Keratinocyte (primary cell): ENCODE measurements around the gene FREM2. TPM values are rescaled to one million over a fixed set of nuclear protein-coding genes. Genes with fewer than 3 reads are reported as not detected.

Source experiments
- DNase-seq: peaks from one replicate; pipeline ENCODE4 v3.0.0-alpha.2; 2011; ENCODE audit warnings: low read depth, missing footprints, low spot score
- FAIRE-seq: peaks from 2 replicates; lab custom pipeline; 2011; peaks lifted over from hg19 to GRCh38; lab: Jason Lieb, UNC
- H2AFZ ChIP-seq: 2 replicates; pipeline ENCODE4 v1.6.0; 2012; ENCODE audit warnings: low read length, control low read depth, inconsistent platforms; ENCODE audit not compliant: control insufficient read depth
- H3K27ac ChIP-seq: 2 replicates; pipeline ENCODE4 v1.5.1; 2011; ENCODE audit warnings: low read length; ENCODE audit not compliant: control insufficient read depth, insufficient read depth
- H3K27me3 ChIP-seq: 3 replicates; pipeline ENCODE4 v1.6.0; 2011; ENCODE audit warnings: low read length; ENCODE audit not compliant: control insufficient read depth, insufficient read depth; ENCODE audit errors: extremely low read depth
- H3K36me3 ChIP-seq, 2 experiments: 2 replicates in 1 of 2; 3 replicates in 1 of 2; pipeline ENCODE4 v1.5.1; 2011; ENCODE audit warnings: low read length in 2 of 2, mild to moderate bottlenecking in 1 of 2; ENCODE audit not compliant: control insufficient read depth in 2 of 2, insufficient read depth in 2 of 2; ENCODE audit errors: extremely low read depth in 1 of 2
- H3K4me1 ChIP-seq: 3 replicates; pipeline ENCODE4 v1.5.1; 2011; ENCODE audit warnings: low read length; ENCODE audit not compliant: control insufficient read depth, insufficient read depth; ENCODE audit errors: extremely low read depth
- H3K4me2 ChIP-seq: 3 replicates; pipeline ENCODE4 v1.6.0; 2011; ENCODE audit warnings: low read depth, low read length; ENCODE audit not compliant: control insufficient read depth, insufficient read depth; ENCODE audit errors: extremely low read depth
- H3K4me3 ChIP-seq, 3 experiments: fragments of 200-600 bp in 1 of 3; sonication (generic) in 1 of 3; 2 replicates in 2 of 3; 3 replicates in 1 of 3; pipeline ENCODE4 v1.5.1; 2011 to 2016; ENCODE audit warnings: low read length in 3 of 3, mild to moderate bottlenecking in 3 of 3, control low read depth in 2 of 3, inconsistent platforms in 1 of 3, low read depth in 1 of 3, mixed read lengths in 1 of 3, mixed run types in 1 of 3, moderate library complexity in 1 of 3; ENCODE audit not compliant: control insufficient read depth in 2 of 3, insufficient read depth in 2 of 3; ENCODE audit errors: extremely low read depth in 1 of 3
- H3K79me2 ChIP-seq: 2 replicates; pipeline ENCODE4 v1.6.0; 2012; ENCODE audit warnings: low read length; ENCODE audit not compliant: control insufficient read depth, insufficient read depth
- H3K9ac ChIP-seq: 3 replicates; pipeline ENCODE4 v1.6.0; 2011; ENCODE audit warnings: low read length; ENCODE audit not compliant: control insufficient read depth, insufficient read depth; ENCODE audit errors: extremely low read depth
- H3K9me1 ChIP-seq: 3 replicates; pipeline ENCODE4 v1.6.0; 2011; ENCODE audit warnings: low read length; ENCODE audit not compliant: control insufficient read depth, insufficient read depth; ENCODE audit errors: extremely low read depth
- H3K9me3 ChIP-seq: 2 replicates; pipeline ENCODE4 v1.5.1; 2012; ENCODE audit warnings: low read depth, low read length; ENCODE audit not compliant: control insufficient read depth
- H4K20me1 ChIP-seq: 3 replicates; pipeline ENCODE4 v1.6.0; 2011; ENCODE audit warnings: low read length; ENCODE audit not compliant: control insufficient read depth, insufficient read depth; ENCODE audit errors: extremely low read depth
- EZH2 ChIP-seq: IDR thresholded peaks from one replicate; pipeline ENCODE4 v1.6.1; 2012; ENCODE audit warnings: inconsistent platforms, mild to moderate bottlenecking, low read length, moderate library complexity
- dilution Hi-C: fragments of 300-500 bp; cut with MboI; formaldehyde crosslinking; loops from one replicate; pipeline ENCODE4 v1.7.0; 2020; ENCODE audit warnings: low sequenced_read_pairs; ENCODE audit not compliant: extremely low pct_ligation_motif_present
- polyA plus RNA-seq, 5 experiments: library from polyadenylated mRNA; depleted of rRNA in 3 of 5; stranded (reverse) in 3 of 5; stranded (forward) in 1 of 5; unstranded in 1 of 5; fragments of >200 nt; gene quantifications; 1 replicate in 1 of 5; 2 replicates in 3 of 5; 3 replicates in 1 of 5; pipeline versions ENCODE4 v1.2.1 to v1.2.3, GENCODE V29; 2011 to 2012; ENCODE audit warnings: missing spikeins in 2 of 5, low read depth in 1 of 5, low replicate concordance in 1 of 5
- TF ChIP-seq, protein P1 (sequence below), 3 experiments: IDR thresholded peaks in 1 of 3; conservative IDR thresholded peaks in 1 of 3; optimal IDR thresholded peaks in 1 of 3; 2 replicates in 2 of 3; 3 replicates in 1 of 3; pipeline versions ENCODE3 to v1.5.1; 2011; ENCODE audit warnings: low read length in 3 of 3, mild to moderate bottlenecking in 3 of 3, moderate library complexity in 2 of 3, control low read depth in 1 of 3, inconsistent platforms in 1 of 3; ENCODE audit not compliant: insufficient read depth in 2 of 3; ENCODE audit errors: extremely low read depth in 1 of 3

The FREM2 gene
- polyA plus RNA-seq, 1 donor (not counting 4 experiments of a cell fraction or from before 2014, with no cell fraction given): 0.01 TPM

GRCh38 chr13:38735665-38736440 lies 49.0 kb downstream of the FREM2 start:
- FAIRE-seq: no peak
- H3K9me1 ChIP-seq: no peaks in the 10 kb centered on the region
- no peaks in the 10 kb centered on the region for H3K79me2 ChIP-seq
- no peaks in the 10 kb centered on the region for H4K20me1 ChIP-seq
- no peaks in the 10 kb centered on the region for H3K27me3 ChIP-seq
- no peak for DNase-seq
- no peak overlapping the region for H3K4me3 ChIP-seq
- no peak overlapping the region for H3K4me2 ChIP-seq
- H2AFZ ChIP-seq: no peak overlapping the region
- H3K9ac ChIP-seq: no peak overlapping the region
- dilution Hi-C loops: no loop called here
- no peaks in the 10 kb centered on the region for H3K36me3 ChIP-seq
- no peaks in the 10 kb centered on the region for H3K9me3 ChIP-seq
- TF ChIP-seq EZH2: no peak
- TF ChIP-seq, protein P1, sequence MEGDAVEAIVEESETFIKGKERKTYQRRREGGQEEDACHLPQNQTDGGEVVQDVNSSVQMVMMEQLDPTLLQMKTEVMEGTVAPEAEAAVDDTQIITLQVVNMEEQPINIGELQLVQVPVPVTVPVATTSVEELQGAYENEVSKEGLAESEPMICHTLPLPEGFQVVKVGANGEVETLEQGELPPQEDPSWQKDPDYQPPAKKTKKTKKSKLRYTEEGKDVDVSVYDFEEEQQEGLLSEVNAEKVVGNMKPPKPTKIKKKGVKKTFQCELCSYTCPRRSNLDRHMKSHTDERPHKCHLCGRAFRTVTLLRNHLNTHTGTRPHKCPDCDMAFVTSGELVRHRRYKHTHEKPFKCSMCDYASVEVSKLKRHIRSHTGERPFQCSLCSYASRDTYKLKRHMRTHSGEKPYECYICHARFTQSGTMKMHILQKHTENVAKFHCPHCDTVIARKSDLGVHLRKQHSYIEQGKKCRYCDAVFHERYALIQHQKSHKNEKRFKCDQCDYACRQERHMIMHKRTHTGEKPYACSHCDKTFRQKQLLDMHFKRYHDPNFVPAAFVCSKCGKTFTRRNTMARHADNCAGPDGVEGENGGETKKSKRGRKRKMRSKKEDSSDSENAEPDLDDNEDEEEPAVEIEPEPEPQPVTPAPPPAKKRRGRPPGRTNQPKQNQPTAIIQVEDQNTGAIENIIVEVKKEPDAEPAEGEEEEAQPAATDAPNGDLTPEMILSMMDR (optimal IDR thresholded peaks at IDR 0.05 in 1 of 3, IDR thresholded peaks at IDR 0.05 in 1 of 3, conservative IDR thresholded peaks at IDR 0.05 in 1 of 3; ENCODE audit: extremely low read depth in 1 of 3, insufficient read depth in 2 of 3, low read length in 3 of 3): no peak
- H3K4me1 ChIP-seq: no peaks in the 10 kb centered on the region
- no peak overlapping the region for H3K27ac ChIP-seq

DNA sequence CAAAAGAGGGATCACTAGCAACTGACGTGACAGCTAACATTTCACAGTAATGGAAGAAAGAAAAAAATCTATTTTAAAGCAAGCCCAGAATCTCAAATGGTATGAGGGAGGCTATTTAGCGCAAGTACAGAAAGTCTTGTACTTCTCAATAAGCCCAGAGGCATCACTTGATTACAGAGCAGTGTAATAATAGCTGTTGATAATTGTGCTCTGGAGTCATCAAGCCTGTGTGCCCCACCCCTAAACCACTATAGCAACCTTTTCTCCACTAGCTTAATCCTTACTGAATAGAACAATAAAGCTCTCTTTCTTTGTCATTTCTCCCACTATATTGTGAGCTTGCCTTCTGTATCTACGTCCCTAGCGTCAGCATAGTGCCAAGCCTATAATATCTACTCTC lies 56.6 kb downstream of the FREM2 start:
- FAIRE-seq (no peak), DNase-seq (no peak)
- Histone ChIP-seq H3K36me3 (no peaks in the 10 kb centered on the region), H3K27ac (no peak overlapping the region), H3K4me1 (no peaks in the 10 kb centered on the region), H3K4me2 (no peak overlapping the region), H3K27me3 (no peaks in the 10 kb centered on the region), H3K9me3 (no peaks in the 10 kb centered on the region), H3K4me3 (no peak overlapping the region), H2AFZ (no peak overlapping the region), H4K20me1 (no peaks in the 10 kb centered on the region), H3K9ac (no peak overlapping the region), H3K9me1 (no peaks in the 10 kb centered on the region), H3K79me2 (no peaks in the 10 kb centered on the region)
- dilution Hi-C loops: no loop called here
- no peak for TF ChIP-seq EZH2
- TF ChIP-seq, protein P1 (optimal IDR thresholded peaks at IDR 0.05 in 1 of 3, IDR thresholded peaks at IDR 0.05 in 1 of 3, conservative IDR thresholded peaks at IDR 0.05 in 1 of 3; ENCODE audit: extremely low read depth in 1 of 3, insufficient read depth in 2 of 3, low read length in 3 of 3): no peak
